ENCODE results near the gene DNAJC3.

Gene DNAJC3

DNA sequence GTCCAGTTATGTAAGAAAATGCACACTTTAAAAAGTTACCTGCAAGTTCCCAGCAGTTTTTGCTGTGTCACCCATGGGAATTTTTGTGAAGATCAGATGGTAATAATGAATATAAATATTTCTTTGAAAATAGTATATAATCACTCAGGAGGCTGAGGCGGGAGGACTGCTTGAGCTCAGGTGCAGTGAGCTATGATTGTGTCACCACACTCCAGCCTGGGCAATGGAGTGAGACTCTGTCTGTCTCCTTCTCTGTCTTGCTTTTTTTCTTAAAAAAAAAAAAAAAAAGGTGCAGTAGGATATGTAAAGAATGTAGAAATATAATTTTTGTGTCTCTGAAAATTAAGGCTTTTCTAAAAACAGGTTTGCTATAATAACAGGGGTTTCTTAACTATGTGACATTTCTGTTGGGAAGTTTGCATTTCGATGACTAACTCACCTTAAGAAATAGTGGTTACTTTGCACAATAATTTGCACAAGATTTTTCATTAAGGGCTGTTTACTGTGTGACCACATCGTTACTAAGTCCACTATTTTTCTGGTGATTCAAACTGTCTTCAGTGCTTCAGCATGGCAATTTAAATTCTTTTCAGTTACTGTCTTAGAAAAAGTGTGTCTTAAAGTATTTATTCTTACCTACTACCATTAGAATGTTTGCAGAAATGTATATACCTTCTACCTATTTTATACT, 37.3 kb downstream of the DNAJC3 start:
- TF ChIP-seq, protein P1, sequence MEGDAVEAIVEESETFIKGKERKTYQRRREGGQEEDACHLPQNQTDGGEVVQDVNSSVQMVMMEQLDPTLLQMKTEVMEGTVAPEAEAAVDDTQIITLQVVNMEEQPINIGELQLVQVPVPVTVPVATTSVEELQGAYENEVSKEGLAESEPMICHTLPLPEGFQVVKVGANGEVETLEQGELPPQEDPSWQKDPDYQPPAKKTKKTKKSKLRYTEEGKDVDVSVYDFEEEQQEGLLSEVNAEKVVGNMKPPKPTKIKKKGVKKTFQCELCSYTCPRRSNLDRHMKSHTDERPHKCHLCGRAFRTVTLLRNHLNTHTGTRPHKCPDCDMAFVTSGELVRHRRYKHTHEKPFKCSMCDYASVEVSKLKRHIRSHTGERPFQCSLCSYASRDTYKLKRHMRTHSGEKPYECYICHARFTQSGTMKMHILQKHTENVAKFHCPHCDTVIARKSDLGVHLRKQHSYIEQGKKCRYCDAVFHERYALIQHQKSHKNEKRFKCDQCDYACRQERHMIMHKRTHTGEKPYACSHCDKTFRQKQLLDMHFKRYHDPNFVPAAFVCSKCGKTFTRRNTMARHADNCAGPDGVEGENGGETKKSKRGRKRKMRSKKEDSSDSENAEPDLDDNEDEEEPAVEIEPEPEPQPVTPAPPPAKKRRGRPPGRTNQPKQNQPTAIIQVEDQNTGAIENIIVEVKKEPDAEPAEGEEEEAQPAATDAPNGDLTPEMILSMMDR (IDR thresholded peaks at IDR 0.05; ENCODE audit: insufficient read depth, low read length, missing control alignments), result no peak
- no peak overlapping the region for H3K4me3 ChIP-seq (ENCODE audit: low read depth, low read length)
- CTCF ChIA-PET, result interaction anchor here (0.6 to 0.9 kb wide), 2 partner anchors 7 to 42 kb away, joined by 3 read pairs; no protein-coding TSS in a partner anchor
- POLR2A ChIA-PET, result no interaction called here
- peak; percentile 71 for DNase-seq (ENCODE audit: low read depth, low spot score)

DNA sequence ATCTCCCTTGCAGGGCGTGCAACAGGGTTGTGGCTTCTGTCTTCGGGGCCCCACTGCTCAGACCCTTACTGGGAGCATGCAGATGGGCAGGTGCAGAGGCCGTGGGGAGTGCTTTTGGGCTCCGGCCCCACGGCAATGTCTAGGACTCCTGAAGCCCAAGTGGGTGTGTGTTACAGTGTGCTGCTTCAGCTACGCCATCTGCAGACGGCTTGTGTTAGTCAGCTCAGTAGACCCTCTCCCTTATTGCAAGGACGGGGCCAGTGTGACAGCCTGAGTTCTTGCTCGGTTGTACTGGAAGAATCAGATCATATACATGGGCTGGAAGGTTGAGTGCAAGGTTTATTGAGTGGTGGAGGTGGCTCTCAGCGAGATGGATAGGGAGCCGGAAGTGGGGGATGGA, 39.3 kb downstream of the DNAJC3 start:
- ChIA-PET POLR2A (interaction anchor here (0.6 kb wide), 1 partner anchor 107 kb away, joined by 3 read pairs; no protein-coding TSS in a partner anchor), CTCF (no interaction called here)

DNA sequence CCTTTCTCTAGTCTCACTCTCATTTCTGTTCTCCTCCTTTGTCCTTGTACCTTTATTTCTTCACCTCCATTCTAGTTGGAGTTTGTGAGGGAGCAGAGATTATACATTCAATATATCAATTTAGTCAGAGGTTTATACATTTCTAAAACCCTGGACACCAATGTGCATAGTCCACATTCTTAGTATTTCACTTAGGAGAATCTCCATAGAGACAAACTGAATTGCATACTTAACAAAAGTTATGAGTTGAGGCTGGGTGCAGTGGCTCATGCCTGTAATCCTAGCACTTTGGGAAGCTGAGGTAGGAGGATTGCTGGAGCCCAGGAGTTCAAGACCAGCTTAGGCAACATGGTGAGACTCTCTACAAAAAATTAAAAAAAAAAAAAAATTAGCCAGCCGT, 45.3 kb downstream of the DNAJC3 start:
- ChIA-PET CTCF (no interaction called here), POLR2A (no interaction called here)
- no peak overlapping the region for H3K4me3 ChIP-seq (ENCODE audit: low read depth, low read length)
- DNase-seq (ENCODE audit: low read depth, low spot score), result no peak
- TF ChIP-seq, protein P1 (IDR thresholded peaks at IDR 0.05; ENCODE audit: insufficient read depth, low read length, missing control alignments), result no peak

More for the DNA sequence above, 39.3 kb downstream of the DNAJC3 start:
- H3K4me3 ChIP-seq (ENCODE audit: low read depth, low read length), result no peak overlapping the region
- TF ChIP-seq, protein P1 (IDR thresholded peaks at IDR 0.05; ENCODE audit: insufficient read depth, low read length, missing control alignments), result no peak
- DNase-seq (ENCODE audit: low read depth, low spot score), result no peak

DNA sequence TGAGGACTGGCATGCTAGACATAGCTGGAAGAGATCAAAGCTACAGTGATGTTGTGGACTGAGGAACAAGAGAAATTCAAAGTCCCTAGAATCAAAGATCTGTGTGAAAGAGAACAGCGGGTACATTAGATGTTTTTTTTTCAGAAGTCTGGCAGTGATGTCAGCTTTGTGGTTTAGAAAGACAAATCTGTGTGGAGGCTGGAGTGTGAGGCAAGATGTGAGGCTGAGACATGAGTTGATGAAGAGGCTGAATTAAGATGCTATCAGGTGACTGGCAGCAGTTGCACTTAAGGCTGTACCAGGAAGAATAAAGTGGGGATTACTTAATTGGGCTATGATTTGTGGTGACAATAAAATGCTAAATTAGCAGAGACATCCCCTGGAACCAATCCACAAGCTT, 46.5 kb downstream of the DNAJC3 start:
- DNase-seq (ENCODE audit: low read depth, low spot score), result no peak
- CTCF ChIA-PET, result no interaction called here
- TF ChIP-seq, protein P1 (IDR thresholded peaks at IDR 0.05; ENCODE audit: insufficient read depth, low read length, missing control alignments), result no peak
- H3K4me3 ChIP-seq (ENCODE audit: low read depth, low read length), result no peak overlapping the region
- POLR2A ChIA-PET, result no interaction called here

DNA sequence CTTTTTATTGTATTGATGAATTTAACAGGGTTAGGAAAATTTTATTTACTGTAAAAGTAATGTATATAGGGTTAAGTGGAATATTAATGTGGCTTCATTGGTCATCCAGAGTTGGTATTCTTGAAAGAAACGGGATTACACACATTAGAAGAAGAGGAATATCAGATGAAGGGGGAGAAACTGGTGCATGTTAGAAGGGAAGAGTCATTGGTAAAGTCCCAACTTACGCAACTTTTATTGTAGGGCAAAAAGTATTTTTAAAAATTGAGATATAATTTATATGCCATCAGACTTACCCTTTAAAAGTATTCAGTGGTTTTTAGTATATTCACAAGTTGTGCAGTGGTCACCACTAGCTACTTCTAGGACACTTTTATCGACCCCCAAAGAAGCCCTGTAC, 47.3 kb downstream of the DNAJC3 start:
- TF ChIP-seq, protein P1 (IDR thresholded peaks at IDR 0.05; ENCODE audit: insufficient read depth, low read length, missing control alignments), result no peak
- ChIA-PET POLR2A (no interaction called here), CTCF (no interaction called here)
- no peak overlapping the region for H3K4me3 ChIP-seq (ENCODE audit: low read depth, low read length)
- no peak for DNase-seq (ENCODE audit: low read depth, low spot score)

DNA sequence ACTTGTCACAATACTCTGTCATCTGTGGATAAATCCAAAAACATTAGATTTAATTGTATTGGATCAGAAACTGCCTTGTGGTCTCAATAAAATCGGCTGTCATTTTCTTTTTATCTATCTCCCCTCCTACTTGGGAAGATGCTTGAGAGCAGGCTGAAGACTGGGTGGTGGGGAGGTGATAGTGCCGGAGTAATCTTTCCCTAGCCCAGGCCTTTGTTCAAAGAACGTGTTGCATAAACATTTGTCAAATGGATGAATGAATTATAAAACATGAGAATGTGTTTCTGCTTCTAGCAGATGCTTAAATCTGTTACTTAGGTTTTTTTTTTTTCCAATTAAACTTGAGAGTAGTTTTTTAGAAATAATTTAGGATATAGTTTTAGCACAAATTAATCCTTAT, 49.9 kb downstream of the DNAJC3 start:
- DNase-seq (ENCODE audit: low read depth, low spot score), result no peak
- TF ChIP-seq, protein P1 (IDR thresholded peaks at IDR 0.05; ENCODE audit: insufficient read depth, low read length, missing control alignments), result no peak
- ChIA-PET CTCF (no interaction called here), POLR2A (no interaction called here)
- H3K4me3 ChIP-seq (ENCODE audit: low read depth, low read length), result no peak overlapping the region

Measured in AG04449 (cell line).